HG03175 (cell line): ENCODE measurements around the gene TCTN3.
"Not testable (repeated sequence)": the region's sequence is repeated elsewhere in the genome, so short reads cannot be mapped to it uniquely, and the experiment has no call there.

ENCODE experiments used
- ATAC-seq: cut with Tn5 transposase; IDR thresholded peaks from one replicate; pipeline ENCODE4 v1.9.1; 2021; ENCODE audit warnings: mild to moderate bottlenecking, moderate library complexity; ENCODE audit not compliant: unreplicated experiment

The TCTN3 gene

GRCh38 chr10:95637140-95637539, 56.6 kb downstream of the TCTN3 start:
- no peak for ATAC-seq

- ATAC-seq = no peak
These were observed 58.4 kb downstream of the TCTN3 start for GRCh38 chr10:95635319-95635733.

- ATAC-seq = no peak
These were observed 64.9 kb downstream of the TCTN3 start for GRCh38 chr10:95628786-95629185.

- no peak for ATAC-seq
These were observed 67.2 kb downstream of the TCTN3 start for GRCh38 chr10:95626500-95626899.

GRCh38 chr10:95620415-95620814, 73.3 kb downstream of the TCTN3 start:
- not testable (repeated sequence) for ATAC-seq

GRCh38 chr10:95618101-95618500, 75.6 kb downstream of the TCTN3 start:
- no peak for ATAC-seq

- ATAC-seq = no peak
These were observed 77.3 kb downstream of the TCTN3 start for GRCh38 chr10:95616446-95616845.
